IMR-90 (cell line): ENCODE results near the gene ATP23. TPM values are rescaled to one million over a fixed set of nuclear protein-coding genes. Genes with fewer than 3 reads are reported as not detected.

Source experiments
- ATAC-seq: fragments of 200-7000 bp; cut with Tn5 transposase; 2 replicates; pipeline ENCODE4 v1.9.1; 2020; ENCODE audit warnings: low read depth, mild to moderate bottlenecking, moderate library complexity
- BruUV-seq: library from RNA; stranded (reverse); fragments of 400-500 nt; replicated peaks from 2 replicates; lab custom pipeline; 2021; lab: Mats Ljungman, UMichigan
- CTCF ChIA-PET: fragments of 300-600 bp; formaldehyde crosslinking; extraction: SDS; loops from one replicate; lab custom pipeline; 2021; ENCODE audit warnings: antibody characterized with exemption; lab: Yijun Ruan, JAX
- POLR2A ChIA-PET: fragments of 300-600 bp; sonication (Branson Sonifier 250); formaldehyde crosslinking; loops from one replicate; lab custom pipeline; 2022; ENCODE audit warnings: antibody characterized with exemption; ENCODE audit not compliant: unreplicated experiment; lab: Charles Lee
- DNase-seq: peaks from one replicate; pipeline ENCODE4 v3.0.0; 2013
- H2AFZ ChIP-seq: replicated peaks from 2 replicates; pipeline ENCODE3; 2013; ENCODE audit warnings: low read length, mild to moderate bottlenecking; ENCODE audit not compliant: poor library complexity
- H2AK5ac ChIP-seq: 2 replicates; pipeline ENCODE4 v1.6.1; 2013; ENCODE audit warnings: low read depth, low read length, inconsistent platforms
- H2AK9ac ChIP-seq: replicated peaks from 2 replicates; pipeline ENCODE3; 2013; ENCODE audit warnings: mild to moderate bottlenecking, low read depth, low read length, moderate library complexity; ENCODE audit not compliant: poor library complexity
- H2BK120ac ChIP-seq: 2 replicates; pipeline ENCODE4 v1.6.1; 2013; ENCODE audit warnings: low read depth, low read length, inconsistent platforms
- H2BK15ac ChIP-seq: 3 replicates; pipeline ENCODE4 v1.6.1; 2013; ENCODE audit warnings: low read depth, low read length, inconsistent platforms
- H2BK20ac ChIP-seq: 2 replicates; pipeline ENCODE4 v1.6.1; 2013; ENCODE audit warnings: low read depth, mild to moderate bottlenecking, inconsistent platforms, low read length, moderate library complexity
- H2BK5ac ChIP-seq: 2 replicates; pipeline ENCODE4 v1.6.1; 2013; ENCODE audit warnings: mild to moderate bottlenecking, low read depth, low read length, inconsistent platforms; ENCODE audit not compliant: poor library complexity, severe bottlenecking
- H3K14ac ChIP-seq: replicated peaks from 2 replicates; pipeline ENCODE4 v1.6.1; 2013; ENCODE audit warnings: low read depth, low read length, inconsistent platforms
- H3K18ac ChIP-seq: 2 replicates; pipeline ENCODE4 v1.6.1; 2013; ENCODE audit warnings: low read depth, low read length, control low read depth
- H3K23ac ChIP-seq: 2 replicates; pipeline ENCODE4 v1.6.1; 2013; ENCODE audit warnings: low read depth, low read length, inconsistent platforms
- H3K27ac ChIP-seq: 2 replicates; pipeline ENCODE4 v1.5.1; 2013; ENCODE audit warnings: mild to moderate bottlenecking, control low read depth, low read length; ENCODE audit not compliant: insufficient read depth
- H3K27me3 ChIP-seq: 2 replicates; pipeline ENCODE4 v1.6.1; 2013; ENCODE audit warnings: low read length; ENCODE audit not compliant: control insufficient read depth, insufficient read depth
- H3K36me3 ChIP-seq: 2 replicates; pipeline ENCODE4 v1.6.1; 2013; ENCODE audit warnings: low read length, mixed read lengths; ENCODE audit not compliant: control insufficient read depth, insufficient read depth
- H3K4ac ChIP-seq: 2 replicates; pipeline ENCODE4 v1.6.1; 2013; ENCODE audit warnings: low read depth, low read length, inconsistent platforms
- H3K4me1 ChIP-seq: 2 replicates; pipeline ENCODE4 v1.6.1; 2013; ENCODE audit warnings: low read length, mixed read lengths; ENCODE audit not compliant: control insufficient read depth, insufficient read depth
- H3K4me2 ChIP-seq: 2 replicates; pipeline ENCODE4 v1.6.1; 2013; ENCODE audit warnings: low read depth, mild to moderate bottlenecking, control low read depth, low read length, moderate library complexity
- H3K4me3 ChIP-seq: 2 replicates; pipeline ENCODE4 v1.5.1; 2013; ENCODE audit warnings: low read depth, mild to moderate bottlenecking, control low read depth, low read length, moderate library complexity; ENCODE audit not compliant: insufficient read depth
- H3K56ac ChIP-seq: 2 replicates; pipeline ENCODE4 v1.6.1; 2013; ENCODE audit warnings: low read length, inconsistent platforms; ENCODE audit not compliant: insufficient read depth; ENCODE audit errors: extremely low read depth
- H3K79me1 ChIP-seq, 2 experiments: 2 replicates each; pipeline ENCODE4 v1.6.1; 2013; ENCODE audit warnings: low read length in 2 of 2, inconsistent platforms in 1 of 2, low read depth in 1 of 2
- H3K9ac ChIP-seq: 2 replicates; pipeline ENCODE4 v1.6.1; 2013; ENCODE audit warnings: low read depth, low read length, control low read depth
- H3K9me1 ChIP-seq: 2 replicates; pipeline ENCODE4 v1.6.1; 2013; ENCODE audit warnings: low read length, inconsistent platforms; ENCODE audit not compliant: insufficient read depth
- H3K9me3 ChIP-seq: 2 replicates; pipeline ENCODE4 v1.6.1; 2013; ENCODE audit warnings: low read length; ENCODE audit not compliant: control insufficient read depth, insufficient read depth
- H4K20me1 ChIP-seq: 2 replicates; pipeline ENCODE4 v1.6.1; 2013; ENCODE audit warnings: low read length, inconsistent platforms; ENCODE audit not compliant: insufficient read depth
- H4K5ac ChIP-seq: 2 replicates; pipeline ENCODE4 v1.6.1; 2013; ENCODE audit warnings: mild to moderate bottlenecking, low read depth, low read length, control low read depth
- H4K8ac ChIP-seq, 2 experiments: 2 replicates each; pipeline ENCODE4 v1.6.1; 2013; ENCODE audit warnings: low read depth in 2 of 2, low read length in 2 of 2, control low read depth in 1 of 2, inconsistent platforms in 1 of 2
- H4K91ac ChIP-seq: 2 replicates; pipeline ENCODE4 v1.6.1; 2013; ENCODE audit warnings: low read depth, low read length, inconsistent platforms; ENCODE audit not compliant: insufficient read depth
- BHLHE40 ChIP-seq: fragments of 150-350 bp; IDR thresholded peaks from 2 replicates; pipeline ENCODE4 v1.6.1; 2016; ENCODE audit warnings: mild to moderate bottlenecking, low read depth, low read length
- CEBPB ChIP-seq: IDR thresholded peaks from 2 replicates; pipeline ENCODE4 v1.6.1; 2012; ENCODE audit warnings: low read depth, low read length, improper control_type of control experiment
- CTCF ChIP-seq: conservative IDR thresholded peaks from 2 replicates; pipeline ENCODE4 v1.5.1; 2012; ENCODE audit warnings: mild to moderate bottlenecking, low read depth, low read length, improper control_type of control experiment
- FOS ChIP-seq: fragments of 150-350 bp; IDR thresholded peaks from 2 replicates; pipeline ENCODE4 v1.6.1; 2016; ENCODE audit warnings: low read depth, low read length
- MAFK ChIP-seq: IDR thresholded peaks from 2 replicates; pipeline ENCODE4 v1.6.1; 2012; ENCODE audit warnings: low read depth, low read length, improper control_type of control experiment
- MAZ ChIP-seq: IDR thresholded peaks from 2 replicates; pipeline ENCODE4 v1.6.1; 2012; ENCODE audit warnings: low read depth, mild to moderate bottlenecking, low read length, improper control_type of control experiment, moderate library complexity, borderline replicate concordance
- NFE2L2 ChIP-seq: fragments of 150-350 bp; IDR thresholded peaks from 2 replicates; pipeline ENCODE4 v1.6.1; 2016; ENCODE audit warnings: low read depth, mild to moderate bottlenecking, low read length
- RCOR1 ChIP-seq: IDR thresholded peaks from 2 replicates; pipeline ENCODE4 v1.6.1; 2012; ENCODE audit warnings: mild to moderate bottlenecking, low read length, improper control_type of control experiment; ENCODE audit not compliant: insufficient replicate concordance
- USF2 ChIP-seq: fragments of 150-350 bp; IDR thresholded peaks from 2 replicates; pipeline ENCODE4 v1.6.1; 2017; ENCODE audit warnings: mild to moderate bottlenecking, antibody characterized with exemption, low read length, low read depth
- WGBS, 2 experiments: methylation state at CpG; one replicate each; pipeline versions ENCODE4 v1.1.5 to v1.1.7; 2013; ENCODE audit warnings: missing lambda C conversion rate in 2 of 2; ENCODE audit not compliant: insufficient read length in 1 of 2; ENCODE audit errors: extremely low coverage in 2 of 2; 5-methylcytosine and 5-hydroxymethylcytosine counted together
- dilution Hi-C: fragments of 300-500 bp; cut with HindIII; formaldehyde crosslinking; loops from one replicate; pipeline ENCODE4 v1.14.3; 2018; ENCODE audit warnings: low sequenced_read_pairs; ENCODE audit not compliant: unreplicated experiment
- in situ Hi-C: fragments of 300-500 bp; cut with MboI; formaldehyde crosslinking; loops from 3 replicates; pipeline ENCODE4 v1.14.3; 2019; ENCODE audit warnings: low sequenced_read_pairs, inconsistent platforms, mixed read lengths
- intact Hi-C: fragments of 100-400 bp; cut with micrococcal nuclease; formaldehyde crosslinking; loops from 2 replicates; pipeline ENCODE4 v1.10.0; 2022
- polyA plus RNA-seq, 3 experiments: library from polyadenylated mRNA; depleted of rRNA; stranded (reverse); fragments of >200 nt; gene quantifications; 2 replicates each; pipeline ENCODE4 v1.2.3, GENCODE V29; 2012; ENCODE audit warnings: low replicate concordance in 1 of 3
- total RNA-seq: library from RNA; depleted of rRNA; stranded (reverse); fragments of >200 nt; gene quantifications from 2 replicates; pipeline ENCODE4 v1.2.3, GENCODE V29; 2012

The ATP23 gene
- total and polyA plus RNA-seq, 2 of the 4 experiments (the other 2 are of a cell fraction), result 6.4 to 7.2 TPM

GRCh38 chr12:57929092-57929830, 12.1 kb upstream of the ATP23 start:
- dilution Hi-C loops (no loop called here), in situ Hi-C loops (no loop called here), intact Hi-C loops (no loop called here)
- Histone ChIP-seq H2BK5ac (no peak overlapping the region), H3K9me3 (no peaks in the 10 kb centered on the region), H3K4me3 (no peak overlapping the region), H2BK20ac (no peak overlapping the region), H2AK5ac (no peak overlapping the region), H3K27me3 (no peaks in the 10 kb centered on the region; the same call in 1 of the 2 replicates), H3K9ac (no peak overlapping the region), H3K18ac (no peak overlapping the region), H3K56ac (no peak overlapping the region), H2AK9ac (no peak overlapping the region), H2BK15ac (no peak overlapping the region), H3K4ac (no peak overlapping the region), H3K4me1 (no peaks in the 10 kb centered on the region), H4K5ac (no peak overlapping the region), H2AFZ (peak overlapping the region; percentile 32), H3K4me2 (no peak overlapping the region), H3K9me1 (no peaks in the 10 kb centered on the region), H3K23ac (no peak overlapping the region), H3K14ac (no peak overlapping the region), H3K27ac (no peak overlapping the region), H4K91ac (no peak overlapping the region), H4K8ac (no peak overlapping the region), H2BK120ac (no peak overlapping the region), H3K79me1 (no peaks in the 10 kb centered on the region), H3K36me3 (peaks cover 2% of the 10 kb centered on the region; the same call in 1 of the 2 replicates), H4K20me1 (no peaks in the 10 kb centered on the region)
- ChIA-PET CTCF (no interaction called here), POLR2A (no interaction called here)
- ATAC-seq (no peak), DNase-seq (no peak)
- BruUV-seq, result no TSS peak
- no peak for TF ChIP-seq CEBPB
- no peak for TF ChIP-seq FOS
- no peak for TF ChIP-seq RCOR1
- TF ChIP-seq MAFK, result no peak
- TF ChIP-seq BHLHE40, result no peak
- no peak for TF ChIP-seq USF2
- no peak for TF ChIP-seq MAZ
- no peak for TF ChIP-seq NFE2L2
- TF ChIP-seq CTCF, result no peak
- no CpG with 5 or more reads among the region's 4 CpGs for WGBS, 2 experiments
